Mucosa of rectum (tissue), 2 donors: Measurements from ENCODE around the gene LAMA2.
"Not testable (repeated sequence)": the region's sequence is repeated elsewhere in the genome, so short reads cannot be mapped to it uniquely, and the experiment has no call there.

Experiments
- H3K27ac ChIP-seq, 2 donors: one replicate each; pipeline ENCODE4 v1.7.0; 2013; ENCODE audit warnings: inconsistent platforms in 2 of 2, low read depth in 2 of 2, low read length in 2 of 2
- H3K27me3 ChIP-seq, 2 donors: one replicate each; pipeline ENCODE4 v1.7.0; 2013; ENCODE audit warnings: low read length in 2 of 2; ENCODE audit not compliant: control insufficient read depth in 2 of 2, insufficient read depth in 2 of 2
- H3K36me3 ChIP-seq, 2 donors: one replicate each; pipeline ENCODE4 v1.7.0; 2013; ENCODE audit warnings: low read length in 2 of 2; ENCODE audit not compliant: control insufficient read depth in 2 of 2, insufficient read depth in 2 of 2
- H3K4me1 ChIP-seq, 2 donors: one replicate each; pipeline ENCODE4 v1.7.0; 2013; ENCODE audit warnings: low read length in 2 of 2, mild to moderate bottlenecking in 1 of 2; ENCODE audit not compliant: control insufficient read depth in 2 of 2, insufficient read depth in 2 of 2
- H3K4me3 ChIP-seq, 2 donors: one replicate each; pipeline ENCODE4 v1.7.0; 2013; ENCODE audit warnings: low read length in 2 of 2
- H3K9ac ChIP-seq, 2 donors: one replicate each; pipeline ENCODE4 v1.7.0; 2013; ENCODE audit warnings: low read length in 2 of 2, low read depth in 1 of 2, mild to moderate bottlenecking in 1 of 2
- H3K9me3 ChIP-seq, 2 donors: one replicate each; pipeline ENCODE4 v1.7.0; 2013; ENCODE audit warnings: low read length in 2 of 2; ENCODE audit not compliant: control insufficient read depth in 2 of 2
- donor health status: healthy.
- donor health status: Normal muscosa, but diverticular disease.

LAMA2 gene

DNA sequence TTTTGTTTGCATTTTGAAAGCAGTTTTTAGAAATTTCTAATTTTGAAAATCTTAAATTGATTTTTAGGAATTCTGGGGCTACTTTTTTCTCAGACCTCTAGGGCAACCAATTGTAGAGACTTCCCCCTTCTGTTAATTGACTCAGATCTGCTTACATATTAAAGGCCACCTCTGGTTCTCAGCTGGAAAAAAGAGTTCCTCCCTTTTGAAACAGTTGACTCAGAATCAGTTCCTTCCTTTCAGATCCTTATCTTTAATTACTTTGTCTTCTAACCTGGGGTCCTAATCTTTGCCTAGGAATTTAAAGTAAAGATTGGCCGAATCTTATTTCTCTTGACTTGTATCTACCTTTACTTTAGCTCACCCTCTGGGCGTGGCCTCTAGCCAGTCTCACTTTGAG, 146.8 kb downstream of the LAMA2 start:
- Histone ChIP-seq H3K4me3 (no peak overlapping the region), H3K27me3 (peaks cover 0 to 2% of the 10 kb centered on the region in 2 donors), H3K36me3 (no peaks in the 10 kb centered on the region), H3K9me3 (no peaks in the 10 kb centered on the region), H3K27ac (no peak overlapping the region), H3K9ac (no peak overlapping the region), H3K4me1 (no peaks in the 10 kb centered on the region)

- H3K4me3 ChIP-seq, result no peak overlapping the region
- H3K9me3 ChIP-seq, result no peaks in the 10 kb centered on the region
- H3K9ac ChIP-seq, result no peak overlapping the region
- peaks cover 0 to 2% of the 10 kb centered on the region in 2 donors for H3K27me3 ChIP-seq
- H3K36me3 ChIP-seq, result no peaks in the 10 kb centered on the region
- H3K4me1 ChIP-seq, result no peaks in the 10 kb centered on the region
- H3K27ac ChIP-seq, result no peak overlapping the region
Observed at GRCh38 chr6:129030215-129030614, 147.3 kb downstream of the LAMA2 start.

- Histone ChIP-seq H3K27ac (no peak overlapping the region), H3K9me3 (no peaks in the 10 kb centered on the region), H3K9ac (no peak overlapping the region), H3K27me3 (peaks cover 0 to 2% of the 10 kb centered on the region in 2 donors), H3K36me3 (no peaks in the 10 kb centered on the region), H3K4me1 (no peaks in the 10 kb centered on the region), H3K4me3 (no peak overlapping the region)
Observed at GRCh38 chr6:129031051-129031599, 148.2 kb downstream of the LAMA2 start.

- Histone ChIP-seq H3K9me3 (no peaks in the 10 kb centered on the region), H3K9ac (no peak overlapping the region), H3K4me1 (no peaks in the 10 kb centered on the region), H3K27me3 (no peaks in the 10 kb centered on the region), H3K4me3 (no peak overlapping the region), H3K36me3 (no peaks in the 10 kb centered on the region), H3K27ac (no peak overlapping the region)
Observed at GRCh38 chr6:129032602-129033001, 149.7 kb downstream of the LAMA2 start.

- Histone ChIP-seq H3K9ac (no peak overlapping the region), H3K4me3 (no peak overlapping the region), H3K27ac (no peak overlapping the region), H3K9me3 (no peaks in the 10 kb centered on the region), H3K36me3 (no peaks in the 10 kb centered on the region), H3K4me1 (no peaks in the 10 kb centered on the region), H3K27me3 (no peaks in the 10 kb centered on the region)
Observed at GRCh38 chr6:129033180-129033579, 150.2 kb downstream of the LAMA2 start.

GRCh38 chr6:129033581-129033980, 150.6 kb downstream of the LAMA2 start:
- Histone ChIP-seq H3K36me3 (no peaks in the 10 kb centered on the region), H3K4me1 (no peaks in the 10 kb centered on the region), H3K9ac (no peak overlapping the region), H3K4me3 (no peak overlapping the region), H3K27me3 (no peaks in the 10 kb centered on the region), H3K9me3 (no peaks in the 10 kb centered on the region), H3K27ac (no peak overlapping the region)

GRCh38 chr6:129041563-129041962, 158.6 kb downstream of the LAMA2 start:
- Histone ChIP-seq H3K36me3 (no peaks in the 10 kb centered on the region), H3K4me1 (no peaks in the 10 kb centered on the region), H3K27ac (no peak overlapping the region)

DNA sequence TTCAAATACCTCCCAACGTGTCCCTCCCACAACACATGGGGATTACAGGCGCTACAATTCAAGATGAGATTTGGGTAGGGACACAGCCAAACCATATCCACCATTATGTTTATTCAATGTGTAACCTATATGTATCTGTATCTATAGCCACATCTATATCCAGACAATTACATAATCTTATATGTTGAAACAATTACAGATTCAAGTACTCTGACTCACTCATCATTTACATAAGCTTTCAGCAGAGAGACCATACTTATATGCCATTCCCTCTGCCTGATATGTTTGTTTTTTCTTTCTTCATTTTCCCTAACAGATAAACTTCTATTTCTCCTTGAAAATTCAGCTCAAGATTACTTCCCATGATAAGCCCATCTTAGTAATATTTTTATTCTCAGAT, 163.6 kb downstream of the LAMA2 start:
- Histone ChIP-seq H3K27ac (no peak overlapping the region), H3K36me3 (peaks cover 0 to 2% of the 10 kb centered on the region in 2 donors), H3K9ac (no peak overlapping the region)

More at GRCh38 chr6:129041563-129041962, 158.6 kb downstream of the LAMA2 start:
- no peak overlapping the region for H3K9ac ChIP-seq
- H3K27me3 ChIP-seq, result no peaks in the 10 kb centered on the region
- no peak overlapping the region for H3K4me3 ChIP-seq
- H3K9me3 ChIP-seq, result peaks cover 0 to 2% of the 10 kb centered on the region in 2 donors

GRCh38 chr6:129047834-129048233, 164.9 kb downstream of the LAMA2 start:
- peaks cover 0 to 2% of the 10 kb centered on the region in 2 donors for H3K9me3 ChIP-seq
- peaks cover 0 to 2% of the 10 kb centered on the region in 2 donors for H3K36me3 ChIP-seq
- H3K27ac ChIP-seq, result no peak overlapping the region
- H3K27me3 ChIP-seq, result no peaks in the 10 kb centered on the region
- no peak overlapping the region for H3K4me3 ChIP-seq
- no peak overlapping the region for H3K9ac ChIP-seq
- H3K4me1 ChIP-seq, result no peaks in the 10 kb centered on the region

More for the DNA sequence above, 163.6 kb downstream of the LAMA2 start:
- Histone ChIP-seq H3K4me3 (no peak overlapping the region), H3K9me3 (peaks cover 0 to 2% of the 10 kb centered on the region in 2 donors), H3K4me1 (no peaks in the 10 kb centered on the region), H3K27me3 (no peaks in the 10 kb centered on the region)

DNA sequence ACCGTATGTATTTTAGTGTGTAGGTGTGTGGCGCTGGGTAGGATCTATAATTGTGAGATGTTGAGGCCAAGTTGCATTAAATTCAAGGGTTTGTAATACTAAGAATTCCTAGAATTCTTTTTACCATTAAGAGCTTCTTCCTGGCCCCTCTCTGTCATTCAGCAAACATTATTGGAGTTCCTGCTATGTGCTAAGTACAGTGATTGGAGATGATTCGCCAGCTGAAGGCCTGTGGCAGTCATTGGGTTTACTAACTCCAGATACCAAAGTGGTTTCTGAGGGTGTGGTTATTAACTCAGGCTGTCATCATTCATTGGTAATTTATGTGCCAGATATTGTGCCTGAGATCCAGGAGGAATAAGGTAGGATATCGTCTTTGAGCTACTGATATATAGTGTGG, 167.1 kb downstream of the LAMA2 start:
- Histone ChIP-seq H3K9ac (no peak overlapping the region), H3K27me3 (no peaks in the 10 kb centered on the region), H3K4me1 (no peaks in the 10 kb centered on the region), H3K27ac (no peak overlapping the region), H3K9me3 (no peaks in the 10 kb centered on the region), H3K36me3 (peaks cover 0 to 2% of the 10 kb centered on the region in 2 donors), H3K4me3 (no peak overlapping the region)

DNA sequence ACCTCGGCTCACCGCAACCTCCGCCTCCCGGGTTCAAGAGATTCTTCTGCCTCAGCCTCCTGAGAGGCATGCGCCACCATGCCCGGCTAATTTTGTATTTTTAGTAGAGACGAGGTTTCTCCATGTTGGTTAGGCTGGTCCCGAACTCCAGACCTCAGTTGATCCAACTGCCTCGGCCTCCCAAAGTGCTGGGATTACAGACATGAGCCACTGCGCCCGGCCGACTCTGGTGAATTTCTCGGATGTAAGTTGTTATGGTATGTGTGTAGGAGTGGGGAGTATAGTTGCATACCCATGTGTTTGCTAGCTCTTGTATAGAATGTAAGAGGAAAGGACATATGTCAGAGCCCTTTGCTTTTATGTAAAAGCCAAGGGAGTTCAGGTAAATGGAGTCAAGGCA, 170.2 kb downstream of the LAMA2 start:
- not testable (repeated sequence) for H3K4me1 ChIP-seq, H3K9me3 ChIP-seq, H3K4me3 ChIP-seq, H3K27ac ChIP-seq, H3K27me3 ChIP-seq, H3K9ac ChIP-seq, H3K36me3 ChIP-seq
